PC-9 (cell line): Measurements from ENCODE around the gene MORN5.

Experiments
- EZH2 ChIP-seq: fragments of 200-600 bp; sonication (generic); IDR thresholded peaks from 2 replicates; pipeline ENCODE4 v1.8.0; 2017; ENCODE audit warnings: antibody characterized with exemption, low read depth
- TF ChIP-seq, protein P1 (sequence below): fragments of 200-600 bp; sonication (generic); conservative IDR thresholded peaks from 2 replicates; pipeline ENCODE4 v1.6.1; 2017; ENCODE audit warnings: mixed run types, antibody characterized with exemption, mild to moderate bottlenecking, moderate library complexity

DNA sequence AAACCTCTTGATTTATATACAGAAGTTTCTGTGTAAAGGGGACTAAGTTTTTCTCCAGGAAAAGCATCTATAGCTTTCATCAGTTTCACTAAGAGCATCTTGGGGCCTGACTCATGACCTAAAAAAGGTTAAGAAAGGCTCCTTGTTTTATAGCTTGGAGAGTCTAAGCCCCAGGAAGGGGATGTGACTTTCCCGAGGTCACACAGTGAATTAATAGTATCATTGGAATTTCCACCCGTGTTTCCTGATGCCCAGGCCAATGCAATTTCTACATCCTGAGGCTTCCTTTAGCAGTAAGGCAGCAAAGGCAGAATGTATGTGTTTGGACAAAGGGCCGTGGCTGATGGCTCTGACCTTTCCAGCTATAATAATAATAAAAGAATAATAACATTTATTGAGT lies 8.6 kb downstream of the MORN5 start:
- TF ChIP-seq, protein P1, sequence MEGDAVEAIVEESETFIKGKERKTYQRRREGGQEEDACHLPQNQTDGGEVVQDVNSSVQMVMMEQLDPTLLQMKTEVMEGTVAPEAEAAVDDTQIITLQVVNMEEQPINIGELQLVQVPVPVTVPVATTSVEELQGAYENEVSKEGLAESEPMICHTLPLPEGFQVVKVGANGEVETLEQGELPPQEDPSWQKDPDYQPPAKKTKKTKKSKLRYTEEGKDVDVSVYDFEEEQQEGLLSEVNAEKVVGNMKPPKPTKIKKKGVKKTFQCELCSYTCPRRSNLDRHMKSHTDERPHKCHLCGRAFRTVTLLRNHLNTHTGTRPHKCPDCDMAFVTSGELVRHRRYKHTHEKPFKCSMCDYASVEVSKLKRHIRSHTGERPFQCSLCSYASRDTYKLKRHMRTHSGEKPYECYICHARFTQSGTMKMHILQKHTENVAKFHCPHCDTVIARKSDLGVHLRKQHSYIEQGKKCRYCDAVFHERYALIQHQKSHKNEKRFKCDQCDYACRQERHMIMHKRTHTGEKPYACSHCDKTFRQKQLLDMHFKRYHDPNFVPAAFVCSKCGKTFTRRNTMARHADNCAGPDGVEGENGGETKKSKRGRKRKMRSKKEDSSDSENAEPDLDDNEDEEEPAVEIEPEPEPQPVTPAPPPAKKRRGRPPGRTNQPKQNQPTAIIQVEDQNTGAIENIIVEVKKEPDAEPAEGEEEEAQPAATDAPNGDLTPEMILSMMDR, result no peak
- no peak for TF ChIP-seq EZH2
